ENCODE data around the gene IQGAP1.

GRCh38 chr15:90382320-90382719, 5.7 kb upstream of the IQGAP1 start:
- TF ChIP-seq, protein P1, sequence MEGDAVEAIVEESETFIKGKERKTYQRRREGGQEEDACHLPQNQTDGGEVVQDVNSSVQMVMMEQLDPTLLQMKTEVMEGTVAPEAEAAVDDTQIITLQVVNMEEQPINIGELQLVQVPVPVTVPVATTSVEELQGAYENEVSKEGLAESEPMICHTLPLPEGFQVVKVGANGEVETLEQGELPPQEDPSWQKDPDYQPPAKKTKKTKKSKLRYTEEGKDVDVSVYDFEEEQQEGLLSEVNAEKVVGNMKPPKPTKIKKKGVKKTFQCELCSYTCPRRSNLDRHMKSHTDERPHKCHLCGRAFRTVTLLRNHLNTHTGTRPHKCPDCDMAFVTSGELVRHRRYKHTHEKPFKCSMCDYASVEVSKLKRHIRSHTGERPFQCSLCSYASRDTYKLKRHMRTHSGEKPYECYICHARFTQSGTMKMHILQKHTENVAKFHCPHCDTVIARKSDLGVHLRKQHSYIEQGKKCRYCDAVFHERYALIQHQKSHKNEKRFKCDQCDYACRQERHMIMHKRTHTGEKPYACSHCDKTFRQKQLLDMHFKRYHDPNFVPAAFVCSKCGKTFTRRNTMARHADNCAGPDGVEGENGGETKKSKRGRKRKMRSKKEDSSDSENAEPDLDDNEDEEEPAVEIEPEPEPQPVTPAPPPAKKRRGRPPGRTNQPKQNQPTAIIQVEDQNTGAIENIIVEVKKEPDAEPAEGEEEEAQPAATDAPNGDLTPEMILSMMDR (IDR thresholded peaks at IDR 0.05 in 2 of 3, conservative IDR thresholded peaks at IDR 0.05 in 1 of 3; ENCODE audit: borderline replicate concordance in 1 of 3, insufficient read depth in 1 of 3, low read depth in 2 of 3, low read length in 2 of 3) = no peak
- TF ChIP-seq ZFX (IDR thresholded peaks at IDR 0.05) (no peak), EZH2 (IDR thresholded peaks at IDR 0.05) (no peak), POLR2A (IDR thresholded peaks at IDR 0.05; ENCODE audit: borderline replicate concordance, extremely low read depth, insufficient read depth, insufficient read length) (no peak)
